Panc1 (cell line): Measurements from ENCODE around the gene BNIP5. TPM values are rescaled to one million over a fixed set of nuclear protein-coding genes. Genes with fewer than 3 reads are reported as not detected.
A peak's percentile ranks its signal among the peaks of the same experiment; 100 is the strongest.
"Not testable (repeated sequence)": the region's sequence is repeated elsewhere in the genome, so short reads cannot be mapped to it uniquely, and the experiment has no call there.

Experiments
- ATAC-seq: fragments of 200-7000 bp; cut with Tn5 transposase; 2 replicates; pipeline ENCODE4 v1.9.1; 2020; ENCODE audit warnings: mild to moderate bottlenecking, moderate library complexity
- BruUV-seq: library from RNA; stranded (reverse); fragments of 400-500 nt; replicated peaks from 2 replicates; lab custom pipeline; 2021; lab: Mats Ljungman, UMichigan
- CTCF ChIA-PET: fragments of 300-600 bp; sonication (Branson Sonifier 250); formaldehyde crosslinking; loops from one replicate; lab custom pipeline; 2022; ENCODE audit warnings: antibody characterized with exemption; lab: Charles Lee
- POLR2A ChIA-PET: fragments of 300-600 bp; sonication (Branson Sonifier 250); formaldehyde crosslinking; loops from one replicate; lab custom pipeline; 2022; ENCODE audit warnings: antibody characterized with exemption; lab: Charles Lee
- DNase-seq: peaks from one replicate; pipeline ENCODE4 v3.0.0-alpha.2; 2010; ENCODE audit warnings: low read depth, low spot score
- H3K27ac ChIP-seq: 2 replicates; pipeline ENCODE4 v1.5.1; 2011; ENCODE audit warnings: mild to moderate bottlenecking, low read length, inconsistent platforms
- H3K27me3 ChIP-seq: fragments of 200-500 bp; sonication (Bioruptor generic); 2 replicates; pipeline ENCODE4 v1.6.0; 2014; ENCODE audit warnings: low read length, inconsistent platforms; ENCODE audit not compliant: control insufficient read depth, insufficient read depth
- H3K36me3 ChIP-seq: fragments of 200-500 bp; sonication (Bioruptor generic); 2 replicates; pipeline ENCODE4 v1.5.1; 2014; ENCODE audit warnings: inconsistent platforms, mild to moderate bottlenecking, low read length, moderate library complexity; ENCODE audit not compliant: control insufficient read depth, insufficient read depth
- H3K4me1 ChIP-seq: 2 replicates; pipeline ENCODE4 v1.5.1; 2011; ENCODE audit warnings: inconsistent platforms, mild to moderate bottlenecking, low read length, moderate library complexity; ENCODE audit not compliant: control insufficient read depth, insufficient read depth
- H3K4me3 ChIP-seq, 2 experiments: 2 replicates each; pipeline ENCODE4 v1.5.1; 2011 to 2012; ENCODE audit warnings: low read depth in 2 of 2, low read length in 2 of 2, mild to moderate bottlenecking in 2 of 2, inconsistent platforms in 1 of 2, moderate library complexity in 1 of 2
- H3K9me3 ChIP-seq: fragments of 200-500 bp; sonication (Bioruptor generic); 2 replicates; pipeline ENCODE4 v1.5.1; 2014; ENCODE audit warnings: low read depth, mild to moderate bottlenecking, inconsistent platforms, low read length, moderate library complexity; ENCODE audit not compliant: control insufficient read depth, insufficient read depth
- POLR2AphosphoS5 ChIP-seq: IDR thresholded peaks from 2 replicates; pipeline ENCODE4 v1.6.1; 2012; ENCODE audit warnings: mild to moderate bottlenecking, low read depth, low read length, moderate library complexity
- SIN3A ChIP-seq: IDR thresholded peaks from 2 replicates; pipeline ENCODE4 v1.6.1; 2012; ENCODE audit warnings: low read depth, mild to moderate bottlenecking, low read length, moderate library complexity, borderline replicate concordance; ENCODE audit not compliant: insufficient read depth
- TCF7L2 ChIP-seq: IDR thresholded peaks from 2 replicates; pipeline ENCODE4 v1.6.1; 2011; ENCODE audit warnings: mild to moderate bottlenecking, low read depth, low read length, inconsistent platforms
- in situ Hi-C: cut with HindIII; loops from 2 replicates; pipeline ENCODE4 v1.10.0; 2016; ENCODE audit warnings: low sequenced_read_pairs, low pct_unique_long_range_greater_than_20kb
- intact Hi-C: fragments of 100-400 bp; cut with micrococcal nuclease; formaldehyde crosslinking; loops from one replicate; pipeline ENCODE4 v1.10.0; 2022; ENCODE audit not compliant: unreplicated experiment
- total RNA-seq: library from RNA; stranded (reverse); gene quantifications from one replicate; pipeline ENCODE4 v1.2.1, GENCODE V29; 2021; ENCODE audit not compliant: unreplicated experiment
- TF ChIP-seq, protein P1 (sequence below), 2 experiments: IDR thresholded peaks; 2 replicates each; pipeline ENCODE4 v1.6.1; 2011 to 2012; ENCODE audit warnings: low read depth in 2 of 2, control low read depth in 1 of 2, low read length in 1 of 2, mild to moderate bottlenecking in 1 of 2, moderate library complexity in 1 of 2; ENCODE audit not compliant: insufficient read depth in 1 of 2
- TF ChIP-seq, protein P2 (sequence below): fragments of 450-650 bp; IDR thresholded peaks from 2 replicates; pipeline ENCODE4 v1.5.1; 2017; ENCODE audit warnings: mild to moderate bottlenecking

BNIP5 gene
- total RNA-seq, 1 experiment from 2014 or later = not detected

DNA sequence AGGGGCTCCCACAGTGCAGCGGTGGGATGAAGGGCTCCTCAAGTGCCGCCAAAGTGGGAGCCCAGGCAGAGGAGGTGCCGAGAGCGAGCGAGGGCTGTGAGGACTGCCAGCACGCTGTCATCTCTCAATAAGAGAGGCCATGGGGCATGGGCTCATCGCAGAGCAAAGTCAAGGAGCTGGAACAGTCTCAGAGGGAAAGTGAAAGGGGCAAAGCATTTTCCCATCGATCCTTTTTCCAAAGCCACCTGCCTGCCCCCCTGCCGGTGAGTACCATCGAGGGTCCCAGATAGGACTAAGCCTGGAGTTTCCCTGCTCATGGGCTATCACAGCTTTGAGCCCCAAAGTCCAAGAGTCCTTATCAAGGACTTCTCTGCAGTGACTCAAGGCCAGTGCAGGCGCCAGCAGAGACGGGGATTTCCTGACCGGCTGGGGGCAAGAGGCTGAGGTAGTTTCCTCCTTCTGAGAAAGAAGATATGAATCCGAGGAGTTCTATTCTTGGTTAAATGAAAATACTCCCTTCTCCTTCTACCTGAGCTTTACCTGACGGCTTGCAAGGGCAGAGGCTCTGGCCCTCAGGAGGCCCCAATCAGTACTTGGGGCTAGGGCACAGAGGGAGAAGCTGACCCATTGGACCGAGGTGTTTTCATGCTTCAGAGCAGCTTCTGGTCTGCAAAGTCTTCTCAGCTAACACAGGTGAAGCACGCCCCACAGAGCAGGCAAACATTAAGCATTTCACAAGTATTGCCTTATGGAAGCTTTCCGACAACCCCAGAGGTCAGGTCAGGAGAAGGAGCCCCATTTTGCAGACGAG is 28.2 kb upstream of the BNIP5 start:
- H3K27me3 ChIP-seq = no peaks in the 10 kb centered on the region
- BruUV-seq = no TSS peak
- no peaks in the 10 kb centered on the region for H3K9me3 ChIP-seq
- in situ Hi-C loops (no loop called here), intact Hi-C loops (loop anchor here (5.0 kb wide), 1 partner anchor 338 kb away; the partner anchor contains the start of gene MAPK14)
- no peaks in the 10 kb centered on the region for H3K36me3 ChIP-seq
- ATAC-seq (peak; percentile 61), DNase-seq (no peak)
- no peak overlapping the region for H3K27ac ChIP-seq
- TF ChIP-seq TCF7L2 (no peak), POLR2AphosphoS5 (no peak), SIN3A (no peak)
- TF ChIP-seq, protein P1, sequence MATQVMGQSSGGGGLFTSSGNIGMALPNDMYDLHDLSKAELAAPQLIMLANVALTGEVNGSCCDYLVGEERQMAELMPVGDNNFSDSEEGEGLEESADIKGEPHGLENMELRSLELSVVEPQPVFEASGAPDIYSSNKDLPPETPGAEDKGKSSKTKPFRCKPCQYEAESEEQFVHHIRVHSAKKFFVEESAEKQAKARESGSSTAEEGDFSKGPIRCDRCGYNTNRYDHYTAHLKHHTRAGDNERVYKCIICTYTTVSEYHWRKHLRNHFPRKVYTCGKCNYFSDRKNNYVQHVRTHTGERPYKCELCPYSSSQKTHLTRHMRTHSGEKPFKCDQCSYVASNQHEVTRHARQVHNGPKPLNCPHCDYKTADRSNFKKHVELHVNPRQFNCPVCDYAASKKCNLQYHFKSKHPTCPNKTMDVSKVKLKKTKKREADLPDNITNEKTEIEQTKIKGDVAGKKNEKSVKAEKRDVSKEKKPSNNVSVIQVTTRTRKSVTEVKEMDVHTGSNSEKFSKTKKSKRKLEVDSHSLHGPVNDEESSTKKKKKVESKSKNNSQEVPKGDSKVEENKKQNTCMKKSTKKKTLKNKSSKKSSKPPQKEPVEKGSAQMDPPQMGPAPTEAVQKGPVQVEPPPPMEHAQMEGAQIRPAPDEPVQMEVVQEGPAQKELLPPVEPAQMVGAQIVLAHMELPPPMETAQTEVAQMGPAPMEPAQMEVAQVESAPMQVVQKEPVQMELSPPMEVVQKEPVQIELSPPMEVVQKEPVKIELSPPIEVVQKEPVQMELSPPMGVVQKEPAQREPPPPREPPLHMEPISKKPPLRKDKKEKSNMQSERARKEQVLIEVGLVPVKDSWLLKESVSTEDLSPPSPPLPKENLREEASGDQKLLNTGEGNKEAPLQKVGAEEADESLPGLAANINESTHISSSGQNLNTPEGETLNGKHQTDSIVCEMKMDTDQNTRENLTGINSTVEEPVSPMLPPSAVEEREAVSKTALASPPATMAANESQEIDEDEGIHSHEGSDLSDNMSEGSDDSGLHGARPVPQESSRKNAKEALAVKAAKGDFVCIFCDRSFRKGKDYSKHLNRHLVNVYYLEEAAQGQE (IDR thresholded peaks at IDR 0.05; ENCODE audit: insufficient read depth in 1 of 2, low read depth in 2 of 2, low read length in 1 of 2) = no peak
- TF ChIP-seq, protein P2, sequence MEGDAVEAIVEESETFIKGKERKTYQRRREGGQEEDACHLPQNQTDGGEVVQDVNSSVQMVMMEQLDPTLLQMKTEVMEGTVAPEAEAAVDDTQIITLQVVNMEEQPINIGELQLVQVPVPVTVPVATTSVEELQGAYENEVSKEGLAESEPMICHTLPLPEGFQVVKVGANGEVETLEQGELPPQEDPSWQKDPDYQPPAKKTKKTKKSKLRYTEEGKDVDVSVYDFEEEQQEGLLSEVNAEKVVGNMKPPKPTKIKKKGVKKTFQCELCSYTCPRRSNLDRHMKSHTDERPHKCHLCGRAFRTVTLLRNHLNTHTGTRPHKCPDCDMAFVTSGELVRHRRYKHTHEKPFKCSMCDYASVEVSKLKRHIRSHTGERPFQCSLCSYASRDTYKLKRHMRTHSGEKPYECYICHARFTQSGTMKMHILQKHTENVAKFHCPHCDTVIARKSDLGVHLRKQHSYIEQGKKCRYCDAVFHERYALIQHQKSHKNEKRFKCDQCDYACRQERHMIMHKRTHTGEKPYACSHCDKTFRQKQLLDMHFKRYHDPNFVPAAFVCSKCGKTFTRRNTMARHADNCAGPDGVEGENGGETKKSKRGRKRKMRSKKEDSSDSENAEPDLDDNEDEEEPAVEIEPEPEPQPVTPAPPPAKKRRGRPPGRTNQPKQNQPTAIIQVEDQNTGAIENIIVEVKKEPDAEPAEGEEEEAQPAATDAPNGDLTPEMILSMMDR = no peak
- ChIA-PET CTCF (no interaction called here), POLR2A (no interaction called here)
- H3K4me1 ChIP-seq = 0 out of 2 replicates have a peak, but pooled peaks cover 4% of the 10 kb centered on the region
- no peak overlapping the region for H3K4me3 ChIP-seq

DNA sequence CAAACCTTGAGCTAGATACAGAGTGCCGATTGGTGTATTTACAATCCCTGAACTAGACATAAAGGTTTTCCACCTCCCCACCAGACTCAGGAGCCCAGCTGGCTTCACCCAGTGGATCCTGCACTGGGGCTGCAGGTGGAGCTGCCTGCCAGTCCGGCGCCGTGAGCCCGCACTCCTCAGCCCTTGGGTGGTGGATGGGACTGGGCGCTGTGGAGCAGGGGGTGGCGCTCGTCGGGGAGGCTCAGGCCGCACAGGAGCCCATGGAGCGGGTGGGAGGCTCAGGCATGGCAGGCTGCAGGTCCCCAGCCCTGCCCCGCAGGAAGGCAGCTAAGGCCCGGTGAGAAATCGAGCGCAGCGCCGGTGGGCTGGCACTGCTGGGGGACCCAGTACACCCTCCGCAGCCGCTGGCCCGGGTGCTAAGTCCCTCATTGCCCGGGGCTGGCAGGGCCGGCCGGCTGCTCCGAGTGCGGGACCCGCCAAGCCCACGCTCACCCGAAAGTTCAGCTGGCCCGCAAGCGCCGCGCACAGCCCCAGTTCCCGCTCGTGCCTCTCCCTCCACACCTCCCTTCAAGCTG is 27.5 kb upstream of the BNIP5 start:
- CTCF ChIA-PET, BruUV-seq: not testable (repeated sequence)
- intact Hi-C loops = loop anchor here (5.0 kb wide), 1 partner anchor 337 kb away; the partner anchor contains the start of gene MAPK14

DNA sequence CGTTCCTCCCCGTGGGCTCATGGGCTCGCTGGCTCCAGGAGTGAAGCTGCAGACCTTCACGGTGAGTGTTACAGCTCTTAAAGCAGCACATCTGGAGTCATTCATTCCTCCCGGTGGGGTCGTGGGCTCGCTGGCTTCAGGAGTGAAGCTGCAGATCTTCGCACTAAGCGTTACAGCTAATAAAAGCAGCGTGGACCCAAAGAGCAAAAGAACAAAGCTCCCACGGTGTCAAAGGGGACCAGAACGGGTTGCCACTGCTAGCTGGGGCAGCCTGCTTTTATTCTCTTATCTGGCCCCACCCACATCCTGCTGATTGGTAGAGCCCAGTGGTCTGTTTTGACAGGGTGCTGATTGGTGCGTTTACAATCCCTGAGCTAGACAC is 26.7 kb upstream of the BNIP5 start:
- ATAC-seq, H3K27ac ChIP-seq, BruUV-seq, H3K27me3 ChIP-seq, H3K4me3 ChIP-seq, DNase-seq, H3K36me3 ChIP-seq, in situ Hi-C loops, H3K4me1 ChIP-seq, H3K9me3 ChIP-seq: not testable (repeated sequence)
- CTCF ChIA-PET = interaction anchor here (0.6 to 1.5 kb wide), 2 partner anchors 22 to 551 kb away, joined by 4 to 7 read pairs; no protein-coding TSS in a partner anchor
- POLR2A ChIA-PET = interaction anchor here (0.6 kb wide), 1 partner anchor 32 kb away, joined by 5 read pairs; no protein-coding TSS in a partner anchor
- intact Hi-C loops = loop anchor here (5.0 kb wide), 1 partner anchor 336 kb away; the partner anchor contains the start of gene MAPK14

More for the DNA sequence above, 27.5 kb upstream of the BNIP5 start:
- H3K4me1 ChIP-seq, H3K27me3 ChIP-seq, H3K36me3 ChIP-seq, POLR2A ChIA-PET, DNase-seq, H3K4me3 ChIP-seq, in situ Hi-C loops, H3K9me3 ChIP-seq, H3K27ac ChIP-seq, ATAC-seq: not testable (repeated sequence)
